ENCODE measurements around the gene PHLDA1.

PHLDA1 gene

GRCh38 chr12:76041406-76041805, 9.8 kb upstream of the PHLDA1 start:
- Histone ChIP-seq H4K20me1 (ENCODE audit: insufficient read depth, low read length) (no peaks in the 10 kb centered on the region), H3K27me3 (ENCODE audit: insufficient read depth, low read length) (no peaks in the 10 kb centered on the region), H2AFZ (ENCODE audit: low read length) (no peak overlapping the region), H3K4me1 (ENCODE audit: insufficient read depth, low read length, severe bottlenecking) (no peaks in the 10 kb centered on the region), H3K36me3 (ENCODE audit: insufficient read depth, low read length) (peaks cover 22% of the 10 kb centered on the region), H3K9me2 (ENCODE audit: low read depth, low read length) (no peaks in the 10 kb centered on the region), H3K9me3 (ENCODE audit: low read length) (no peaks in the 10 kb centered on the region), H3K79me2 (ENCODE audit: insufficient read depth, low read length) (no peaks in the 10 kb centered on the region), H3K9ac (ENCODE audit: low read length) (no peak overlapping the region), H3K27ac (ENCODE audit: low read depth, low read length, poor library complexity, severe bottlenecking) (no peak overlapping the region), H3K4me3 (ENCODE audit: low read depth, low read length, poor library complexity, severe bottlenecking) (no peak overlapping the region), H3F3A (ENCODE audit: insufficient read depth, low read length) (no peaks in the 10 kb centered on the region), H3K4me2 (ENCODE audit: low read length) (no peak overlapping the region)
- TF ChIP-seq EZH2 (IDR thresholded peaks at IDR 0.05; ENCODE audit: borderline replicate concordance, low read length) = no peak

GRCh38 chr12:76040461-76040860, 8.9 kb upstream of the PHLDA1 start:
- Histone ChIP-seq H3K79me2 (ENCODE audit: insufficient read depth, low read length) (no peaks in the 10 kb centered on the region), H3K27ac (ENCODE audit: low read depth, low read length, poor library complexity, severe bottlenecking) (no peak overlapping the region), H3F3A (ENCODE audit: insufficient read depth, low read length) (no peaks in the 10 kb centered on the region), H3K4me3 (ENCODE audit: low read depth, low read length, poor library complexity, severe bottlenecking) (no peak overlapping the region), H3K36me3 (ENCODE audit: insufficient read depth, low read length) (peaks cover 15% of the 10 kb centered on the region), H3K4me1 (ENCODE audit: insufficient read depth, low read length, severe bottlenecking) (no peaks in the 10 kb centered on the region), H3K9me2 (ENCODE audit: low read depth, low read length) (no peaks in the 10 kb centered on the region), H3K4me2 (ENCODE audit: low read length) (no peak overlapping the region), H4K20me1 (ENCODE audit: insufficient read depth, low read length) (no peaks in the 10 kb centered on the region), H3K9me3 (ENCODE audit: low read length) (no peaks in the 10 kb centered on the region), H3K9ac (ENCODE audit: low read length) (no peak overlapping the region), H3K27me3 (ENCODE audit: insufficient read depth, low read length) (no peaks in the 10 kb centered on the region), H2AFZ (ENCODE audit: low read length) (no peak overlapping the region)
- no peak for TF ChIP-seq CTCF (IDR thresholded peaks at IDR 0.05; ENCODE audit: low read length)

GRCh38 chr12:76038176-76038575, 6.6 kb upstream of the PHLDA1 start:
- Histone ChIP-seq H3K4me3 (ENCODE audit: low read depth, low read length, poor library complexity, severe bottlenecking) (no peak overlapping the region), H3F3A (ENCODE audit: insufficient read depth, low read length) (no peaks in the 10 kb centered on the region), H3K27me3 (ENCODE audit: insufficient read depth, low read length) (no peaks in the 10 kb centered on the region), H3K27ac (ENCODE audit: low read depth, low read length, poor library complexity, severe bottlenecking) (no peak overlapping the region), H3K36me3 (ENCODE audit: insufficient read depth, low read length) (no peaks in the 10 kb centered on the region), H3K4me1 (ENCODE audit: insufficient read depth, low read length, severe bottlenecking) (no peaks in the 10 kb centered on the region), H3K9me3 (ENCODE audit: low read length) (no peaks in the 10 kb centered on the region), H2AFZ (ENCODE audit: low read length) (no peak overlapping the region), H3K79me2 (ENCODE audit: insufficient read depth, low read length) (no peaks in the 10 kb centered on the region), H3K9ac (ENCODE audit: low read length) (no peak overlapping the region), H3K4me2 (ENCODE audit: low read length) (no peak overlapping the region), H3K9me2 (ENCODE audit: low read depth, low read length) (no peaks in the 10 kb centered on the region), H4K20me1 (ENCODE audit: insufficient read depth, low read length) (no peaks in the 10 kb centered on the region)
- no peak for TF ChIP-seq CTCF (IDR thresholded peaks at IDR 0.05; ENCODE audit: low read length)
- no peak for TF ChIP-seq EZH2 (IDR thresholded peaks at IDR 0.05; ENCODE audit: borderline replicate concordance, low read length)

Data from OCI-LY1 (cell line).